Measurements from ENCODE around the gene PLEKHF1. TPM values are rescaled to one million over a fixed set of nuclear protein-coding genes. Genes with fewer than 3 reads are reported as not detected.

Gene PLEKHF1
- total and polyA plus RNA-seq, 2 donors (not counting 1 experiment from before 2014, with no cell fraction given): 5.5 to 9.8 TPM

- TF ChIP-seq CTCF (IDR thresholded peaks at IDR 0.05) (no peak), EZH2 (IDR thresholded peaks at IDR 0.05; ENCODE audit: borderline replicate concordance, insufficient read depth, low read depth, low read length, poor library complexity, severe bottlenecking) (no peak)
- ChIA-PET CTCF (interaction anchor here (0.7 kb wide), 1 partner anchor 161 kb away, joined by 3 read pairs; no protein-coding TSS in a partner anchor), POLR2A (interaction anchor here (0.7 kb wide), 1 partner anchor 194 kb away, joined by 4 read pairs; no protein-coding TSS in a partner anchor)
- DNase-seq (no peak), ATAC-seq (ENCODE audit: low read depth) (no peak)
- no peaks in the 10 kb centered on the region for H3K9me3 ChIP-seq (ENCODE audit: control extremely low read depth in 1 of 3, control insufficient read depth in 2 of 3, insufficient read depth in 1 of 3, low read length in 2 of 3)
- H3K4me1 ChIP-seq (ENCODE audit: control insufficient read depth in 2 of 2, insufficient read depth in 2 of 2, low read length in 2 of 2): no peaks in the 10 kb centered on the region
- H4K20me1 ChIP-seq (ENCODE audit: control insufficient read depth, insufficient read depth, low read length, poor library complexity, severe bottlenecking): no peaks in the 10 kb centered on the region
- no peaks in the 10 kb centered on the region for H3K4me1 Mint-ChIP-seq
- 88% methylated on average over 5 of the region's 8 CpGs for WGBS (ENCODE audit: insufficient coverage)
- intact Hi-C loops (cut with micrococcal nuclease): no loop called here
- H3K27me3 Mint-ChIP-seq: peaks cover 12% of the 10 kb centered on the region
- peaks cover 0 to 2% (median 0%) of the 10 kb centered on the region in 4 experiments for H3K27me3 ChIP-seq (replicated peaks in 1 of 4; ENCODE audit: control extremely low read depth in 1 of 4, control insufficient read depth in 3 of 4, insufficient read depth in 4 of 4, low read length in 3 of 4)
- no peaks in the 10 kb centered on the region for H3K36me3 ChIP-seq (replicated peaks in 1 of 2; ENCODE audit: control extremely low read depth in 1 of 2, control insufficient read depth in 1 of 2, extremely low read depth in 1 of 2, insufficient read depth in 2 of 2, low read length in 1 of 2)
- no peak overlapping the region for H3K9ac ChIP-seq (ENCODE audit: low read length)
- no peak overlapping the region for H3K4me3 Mint-ChIP-seq
- H3K27ac Mint-ChIP-seq: no peak overlapping the region
- no peak overlapping the region for H2AFZ ChIP-seq (ENCODE audit: insufficient read depth, low read depth, low read length, poor library complexity, severe bottlenecking)
- H3K79me2 ChIP-seq (ENCODE audit: control insufficient read depth, insufficient read depth, low read length): no peaks in the 10 kb centered on the region
- no peak overlapping the region for H3K4me2 ChIP-seq (replicated peaks; ENCODE audit: low read depth, low read length, poor library complexity, severe bottlenecking)
- H3K9me3 Mint-ChIP-seq (ENCODE audit: insufficient read depth): peaks cover 2% of the 10 kb centered on the region
- no peak overlapping the region for H3K27ac ChIP-seq (ENCODE audit: low read length in 2 of 2)
- no peak overlapping the region for H3K4me3 ChIP-seq (ENCODE audit: control extremely low read depth in 1 of 5, extremely low read depth in 1 of 5, insufficient read depth in 1 of 5, low read depth in 2 of 5, low read length in 4 of 5)
Measured at GRCh38 chr19:29639086-29639485, 26.2 kb upstream of the PLEKHF1 start.

- H3K4me3 ChIP-seq (ENCODE audit: control extremely low read depth in 1 of 5, extremely low read depth in 1 of 5, insufficient read depth in 1 of 5, low read depth in 2 of 5, low read length in 4 of 5): no peak overlapping the region
- no peaks in the 10 kb centered on the region for H4K20me1 ChIP-seq (ENCODE audit: control insufficient read depth, insufficient read depth, low read length, poor library complexity, severe bottlenecking)
- H3K4me1 ChIP-seq (ENCODE audit: control insufficient read depth in 2 of 2, insufficient read depth in 2 of 2, low read length in 2 of 2): no peaks in the 10 kb centered on the region
- Mint-ChIP-seq H3K4me1 (no peaks in the 10 kb centered on the region), H3K9me3 (ENCODE audit: insufficient read depth) (no peaks in the 10 kb centered on the region), H3K27me3 (peaks cover 15% of the 10 kb centered on the region), H3K27ac (no peak overlapping the region), H3K4me3 (no peak overlapping the region)
- H3K27me3 ChIP-seq (replicated peaks in 1 of 4; ENCODE audit: control extremely low read depth in 1 of 4, control insufficient read depth in 3 of 4, insufficient read depth in 4 of 4, low read length in 3 of 4): peaks cover 0 to 3% (median under 1%) of the 10 kb centered on the region in 4 experiments
- no peak overlapping the region for H3K27ac ChIP-seq (ENCODE audit: low read length in 2 of 2)
- no peak for TF ChIP-seq CTCF (IDR thresholded peaks at IDR 0.05)
- no peak for TF ChIP-seq EZH2 (IDR thresholded peaks at IDR 0.05; ENCODE audit: borderline replicate concordance, insufficient read depth, low read depth, low read length, poor library complexity, severe bottlenecking)
- H2AFZ ChIP-seq (ENCODE audit: insufficient read depth, low read depth, low read length, poor library complexity, severe bottlenecking): no peak overlapping the region
- no peak overlapping the region for H3K9ac ChIP-seq (ENCODE audit: low read length)
- no peak overlapping the region for H3K4me2 ChIP-seq (replicated peaks; ENCODE audit: low read depth, low read length, poor library complexity, severe bottlenecking)
- POLR2A ChIA-PET: no interaction called here
- intact Hi-C loops (cut with micrococcal nuclease): no loop called here
- H3K79me2 ChIP-seq (ENCODE audit: control insufficient read depth, insufficient read depth, low read length): no peaks in the 10 kb centered on the region
- ATAC-seq (ENCODE audit: low read depth): no peak
- CTCF ChIA-PET: interaction anchor here (0.7 kb wide), 1 partner anchor 68 kb away, joined by 3 read pairs; no protein-coding TSS in a partner anchor
- DNase-seq: no peak
- no peaks in the 10 kb centered on the region for H3K36me3 ChIP-seq (replicated peaks in 1 of 2; ENCODE audit: control extremely low read depth in 1 of 2, control insufficient read depth in 1 of 2, extremely low read depth in 1 of 2, insufficient read depth in 2 of 2, low read length in 1 of 2)
- WGBS (ENCODE audit: insufficient coverage): 95% methylated on average over 7 of the region's 12 CpGs
- H3K9me3 ChIP-seq (ENCODE audit: control extremely low read depth in 1 of 3, control insufficient read depth in 2 of 3, insufficient read depth in 1 of 3, low read length in 2 of 3): no peaks in the 10 kb centered on the region
Measured at GRCh38 chr19:29640231-29640630, 25.0 kb upstream of the PLEKHF1 start.
